Right lobe of liver (tissue), 6 donors: ENCODE measurements around the gene MED6. TPM values are rescaled to one million over a fixed set of nuclear protein-coding genes. Genes with fewer than 3 reads are reported as not detected.

Experiments used
- ATAC-seq, 4 donors: fragments of 200-7000 bp; cut with Tn5 transposase; one replicate each; pipeline ENCODE4 v1.9.1; 2020; ENCODE audit warnings: mild to moderate bottlenecking in 4 of 4, moderate library complexity in 4 of 4
- DNase-seq, 3 donors: peaks; one replicate each; pipeline ENCODE4 v3.0.0-alpha.2; 2020
- H3K27ac ChIP-seq, 3 donors: fragments of 200-600 bp; one replicate each; pipeline ENCODE4 v1.8.0; 2022
- H3K27me3 ChIP-seq, 2 donors: fragments of 200-600 bp; one replicate each; pipeline ENCODE4 v1.8.0; 2022
- H3K36me3 ChIP-seq, 4 donors: fragments of 200-600 bp; sonication (generic) in 1 of 4; one replicate each; pipeline versions ENCODE4 v1.5.1 to v1.8.0; 2017 to 2022; ENCODE audit warnings: control low read depth in 1 of 4
- H3K4me1 ChIP-seq, 4 donors: fragments of 200-600 bp; sonication (generic) in 1 of 4; one replicate each; pipeline versions ENCODE4 v1.5.1 to v1.8.0; 2017 to 2022; ENCODE audit warnings: control low read depth in 1 of 4
- H3K4me3 ChIP-seq, 3 donors: fragments of 200-600 bp; one replicate each; pipeline ENCODE4 v1.8.0; 2022
- H3K9me3 ChIP-seq, 4 donors: fragments of 200-600 bp; sonication (generic) in 1 of 4; one replicate each; pipeline versions ENCODE4 v1.5.1 to v1.8.0; 2017 to 2022; ENCODE audit warnings: control low read depth in 1 of 4
- POLR2A ChIP-seq: fragments of 450-650 bp; IDR thresholded peaks from one replicate; pipeline ENCODE4 v1.6.1; 2017; ENCODE audit warnings: antibody characterized with exemption, mild to moderate bottlenecking
- WGBS: methylation state at CpG from one replicate; pipeline ENCODE4 v1.1.6; 2018; ENCODE audit warnings: low coverage, low lambda C conversion rate; ENCODE audit not compliant: insufficient coverage; ENCODE audit errors: missing lambda C conversion rate; 5-methylcytosine and 5-hydroxymethylcytosine counted together
- intact Hi-C, 2 donors: fragments of 100-400 bp; cut with DNase I; formaldehyde crosslinking; loops; one replicate each; pipeline versions ENCODE4 v1.11.2 to v1.14.1; 2022
- total RNA-seq, 6 experiments: library from RNA; depleted of rRNA in 2 of 6; stranded (reverse); fragments of >200 nt in 2 of 6; fragmentation: NEBNext Ultra II Directional in 3 of 6; extraction: Animal tissue kit (Norgen Biotek cat#: 25700) in 3 of 6; gene quantifications; one replicate each; pipeline versions ENCODE4 v1.1.0 to v1.2.4, GENCODE V29; 2016 to 2023
- TF ChIP-seq, protein P1 (sequence below), 4 donors: fragments of 200-600 bp in 3 of 4; fragments of 450-650 bp in 1 of 4; IDR thresholded peaks; one replicate each; pipeline versions ENCODE4 v1.5.1 to v1.8.0; 2016 to 2022; ENCODE audit warnings: antibody characterized with exemption in 4 of 4, mild to moderate bottlenecking in 2 of 4
- donor health status: DM: no; HTN: yes; CAD: no.
- donor health status: DM: no; HTN: no; CAD: no.
- donor health status: DM: no; HTN: no; CAD: no.
- donor health status: DM: no; HTN: yes; CAD: no.
- donor health status: DM: no; HTN: yes; CAD: no.

The MED6 gene
- total RNA-seq, 6 experiments from 2014 or later: 8.8 to 20.0 (median 13.7) TPM

DNA sequence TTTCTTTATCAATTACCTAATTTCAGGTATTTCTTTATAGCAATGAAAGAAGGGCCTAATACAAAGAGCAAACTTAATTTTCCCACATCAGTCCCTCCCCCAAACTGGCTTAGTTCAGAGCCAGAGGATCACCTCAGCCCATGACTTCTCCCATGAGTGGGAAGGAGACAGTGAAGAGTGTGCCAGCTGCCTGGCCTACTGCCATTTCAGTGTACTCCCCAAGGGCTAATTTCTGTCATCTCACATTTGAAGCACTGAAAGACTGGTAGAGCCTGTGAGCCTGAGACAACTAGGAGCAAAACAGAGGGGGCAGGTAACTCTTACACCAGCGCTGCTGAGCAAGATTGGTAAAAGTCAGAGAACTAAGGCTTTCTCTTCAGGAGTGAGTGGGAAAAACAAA lies 36.6 kb downstream of the MED6 start:
- Histone ChIP-seq H3K27ac (no peak overlapping the region), H3K36me3 (peaks cover 0 to 3% (median 1%) of the 10 kb centered on the region in 4 donors), H3K4me1 (no peaks in the 10 kb centered on the region), H3K4me3 (no peak overlapping the region), H3K27me3 (no peaks in the 10 kb centered on the region), H3K9me3 (no peaks in the 10 kb centered on the region)
- whole genome bisulfite sequencing: 100% methylated on average over 1 of the region's 1 CpG
- no peak for TF ChIP-seq POLR2A
- TF ChIP-seq, protein P1, sequence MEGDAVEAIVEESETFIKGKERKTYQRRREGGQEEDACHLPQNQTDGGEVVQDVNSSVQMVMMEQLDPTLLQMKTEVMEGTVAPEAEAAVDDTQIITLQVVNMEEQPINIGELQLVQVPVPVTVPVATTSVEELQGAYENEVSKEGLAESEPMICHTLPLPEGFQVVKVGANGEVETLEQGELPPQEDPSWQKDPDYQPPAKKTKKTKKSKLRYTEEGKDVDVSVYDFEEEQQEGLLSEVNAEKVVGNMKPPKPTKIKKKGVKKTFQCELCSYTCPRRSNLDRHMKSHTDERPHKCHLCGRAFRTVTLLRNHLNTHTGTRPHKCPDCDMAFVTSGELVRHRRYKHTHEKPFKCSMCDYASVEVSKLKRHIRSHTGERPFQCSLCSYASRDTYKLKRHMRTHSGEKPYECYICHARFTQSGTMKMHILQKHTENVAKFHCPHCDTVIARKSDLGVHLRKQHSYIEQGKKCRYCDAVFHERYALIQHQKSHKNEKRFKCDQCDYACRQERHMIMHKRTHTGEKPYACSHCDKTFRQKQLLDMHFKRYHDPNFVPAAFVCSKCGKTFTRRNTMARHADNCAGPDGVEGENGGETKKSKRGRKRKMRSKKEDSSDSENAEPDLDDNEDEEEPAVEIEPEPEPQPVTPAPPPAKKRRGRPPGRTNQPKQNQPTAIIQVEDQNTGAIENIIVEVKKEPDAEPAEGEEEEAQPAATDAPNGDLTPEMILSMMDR (IDR thresholded peaks at IDR 0.05): no peak
- DNase-seq (no peak), ATAC-seq (no peak)
- intact Hi-C loops: no loop called here

DNA sequence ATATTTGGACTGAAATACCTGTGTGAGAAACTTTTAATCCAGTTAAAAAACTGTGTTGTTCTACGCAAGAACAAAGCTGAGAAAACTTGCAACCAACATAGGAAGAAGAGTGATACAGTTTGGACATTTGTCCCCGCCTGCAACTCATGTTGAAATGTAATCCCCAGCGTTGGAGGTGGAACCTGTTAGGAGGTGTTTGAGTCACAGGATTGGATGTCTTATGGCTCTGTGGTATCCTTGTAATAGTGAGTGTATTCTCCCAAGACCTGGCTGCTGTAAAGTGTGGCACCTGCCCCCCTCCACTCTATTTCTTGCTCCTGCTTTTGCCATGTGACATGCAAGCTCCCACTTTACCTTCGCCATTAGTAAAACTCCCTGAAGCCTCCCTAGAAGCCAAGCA lies 37.0 kb downstream of the MED6 start:
- 97% methylated on average over 3 of the region's 4 CpGs for WGBS
- no peak for ATAC-seq
- DNase-seq: no peak
- H3K4me3 ChIP-seq: no peak overlapping the region
- H3K4me1 ChIP-seq: no peaks in the 10 kb centered on the region
- H3K9me3 ChIP-seq: no peaks in the 10 kb centered on the region
- intact Hi-C loops: no loop called here
- TF ChIP-seq, protein P1 (IDR thresholded peaks at IDR 0.05): no peak
- TF ChIP-seq POLR2A: no peak
- no peak overlapping the region for H3K27ac ChIP-seq
- peaks cover 0 to 3% (median 1%) of the 10 kb centered on the region in 4 donors for H3K36me3 ChIP-seq
- H3K27me3 ChIP-seq: no peaks in the 10 kb centered on the region

DNA sequence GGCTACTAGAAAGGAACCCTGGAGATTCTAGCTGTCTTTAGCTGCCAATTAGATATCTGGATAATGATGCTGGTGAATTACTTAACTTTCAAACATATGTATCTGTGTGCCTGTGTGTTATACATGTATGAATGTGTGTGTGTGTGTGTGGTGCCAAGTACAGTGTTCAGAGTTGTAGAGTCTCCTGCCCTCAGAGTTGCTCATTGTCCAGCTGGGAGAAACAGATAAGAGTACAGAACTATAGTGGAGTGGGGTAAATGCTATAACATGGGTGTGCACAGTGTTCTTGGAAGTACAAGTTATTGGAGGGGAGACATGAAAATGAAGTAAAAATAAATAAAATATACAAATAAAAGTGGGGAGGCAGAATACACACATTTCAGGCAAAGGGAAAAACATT lies 42.1 kb downstream of the MED6 start:
- H3K4me1 ChIP-seq: no peaks in the 10 kb centered on the region
- no peak overlapping the region for H3K4me3 ChIP-seq
- no peaks in the 10 kb centered on the region for H3K27me3 ChIP-seq
- H3K27ac ChIP-seq: no peak overlapping the region
- H3K36me3 ChIP-seq: peaks cover 0 to under 1% (median 0%) of the 10 kb centered on the region in 4 donors
- ATAC-seq: no peak
- no peak for DNase-seq
- intact Hi-C loops: no loop called here
- TF ChIP-seq POLR2A: no peak
- TF ChIP-seq, protein P1 (IDR thresholded peaks at IDR 0.05): no peak
- H3K9me3 ChIP-seq: no peaks in the 10 kb centered on the region

DNA sequence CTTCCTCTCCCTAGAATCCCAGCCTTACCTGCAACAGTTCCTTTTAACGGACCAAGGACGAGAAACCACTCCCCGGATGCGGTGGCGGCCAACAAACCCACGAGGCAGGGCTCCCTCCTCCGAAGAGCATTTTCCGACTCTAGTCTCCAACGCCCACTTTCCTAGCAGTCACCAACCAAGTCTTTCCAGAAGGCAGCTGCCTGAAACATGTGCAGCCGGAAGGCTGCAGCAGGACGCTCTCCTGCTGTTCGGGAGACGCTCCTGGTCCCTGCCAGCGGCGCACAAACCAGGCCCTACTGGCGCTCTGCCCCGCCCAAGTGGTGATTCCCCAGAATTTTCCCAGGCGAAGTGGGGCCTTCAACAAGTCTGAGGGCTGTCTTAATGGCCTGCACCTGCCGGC lies 44.6 kb downstream of the MED6 start:
- TF ChIP-seq, protein P1 (IDR thresholded peaks at IDR 0.05): no peak
- no peak for TF ChIP-seq POLR2A
- H3K27me3 ChIP-seq: no peaks in the 10 kb centered on the region
- no peak overlapping the region for H3K27ac ChIP-seq
- intact Hi-C loops: no loop called here
- 59% methylated on average over 13 of the region's 19 CpGs for WGBS
- H3K4me3 ChIP-seq: no peak overlapping the region
- H3K4me1 ChIP-seq: no peaks in the 10 kb centered on the region
- ATAC-seq (no peak), DNase-seq (peak in 1 of 3 donors; percentile 56)
- H3K36me3 ChIP-seq: no peaks in the 10 kb centered on the region
- H3K9me3 ChIP-seq: no peaks in the 10 kb centered on the region

DNA sequence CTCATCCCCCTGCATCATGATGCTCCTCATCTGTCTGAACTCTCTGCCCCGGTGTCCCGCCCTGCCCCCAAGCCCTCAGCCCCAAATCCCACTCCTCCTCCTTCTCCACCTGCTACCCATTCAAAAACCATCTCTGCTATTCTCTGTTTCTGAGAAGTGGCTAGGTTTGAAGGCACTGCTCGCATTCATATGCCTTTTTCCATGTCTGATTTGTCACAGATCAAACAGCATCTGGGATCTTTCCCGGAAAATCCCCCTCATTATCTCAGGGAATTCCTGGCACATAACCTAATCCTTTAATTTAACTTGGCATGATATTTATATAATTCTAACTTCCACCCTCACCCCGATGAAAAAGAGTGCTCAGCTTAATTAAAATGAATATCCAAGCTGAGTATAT lies 62.4 kb downstream of the MED6 start:
- intact Hi-C loops: no loop called here
- Histone ChIP-seq H3K4me3 (no peak overlapping the region), H3K4me1 (no peaks in the 10 kb centered on the region), H3K9me3 (no peaks in the 10 kb centered on the region), H3K36me3 (no peaks in the 10 kb centered on the region), H3K27ac (no peak overlapping the region), H3K27me3 (no peaks in the 10 kb centered on the region)
- TF ChIP-seq, protein P1 (IDR thresholded peaks at IDR 0.05): no peak
- TF ChIP-seq POLR2A: no peak
- ATAC-seq (no peak), DNase-seq (no peak)
- 84% methylated on average over 5 of the region's 5 CpGs for WGBS
